H1 (cell line): ENCODE data around the gene CCL25. TPM values are rescaled to one million over a fixed set of nuclear protein-coding genes. Genes with fewer than 3 reads are reported as not detected.

Source experiments
- BRCA1 ChIP-seq: IDR thresholded peaks from 2 replicates; pipeline ENCODE4 v1.6.1; 2012; ENCODE audit warnings: low read depth, low read length, improper control_type of control experiment
- CTCF ChIP-seq, 3 experiments: IDR thresholded peaks; 1 replicate in 2 of 3; 2 replicates in 1 of 3; pipeline versions ENCODE4 v1.5.1 to v1.6.1; 2011; ENCODE audit warnings: low read length in 3 of 3, mild to moderate bottlenecking in 3 of 3, inconsistent platforms in 2 of 3, low read depth in 1 of 3, moderate library complexity in 1 of 3; ENCODE audit not compliant: insufficient read depth in 1 of 3; ENCODE audit errors: control extremely low read depth in 1 of 3
- HDAC6 ChIP-seq: IDR thresholded peaks from one replicate; pipeline ENCODE4 v1.7.1; 2012; ENCODE audit warnings: low read depth, mild to moderate bottlenecking, inconsistent platforms, low read length, moderate library complexity
- NANOG ChIP-seq: IDR thresholded peaks from 2 replicates; pipeline ENCODE4 v1.6.1; 2011; ENCODE audit warnings: low read length, low read depth, mild to moderate bottlenecking, inconsistent platforms; ENCODE audit not compliant: insufficient read depth, poor library complexity, severe bottlenecking
- POU5F1 ChIP-seq: IDR thresholded peaks from 2 replicates; pipeline ENCODE4 v1.6.1; 2011; ENCODE audit warnings: low read depth, mild to moderate bottlenecking, low read length, moderate library complexity
- RXRA ChIP-seq: IDR thresholded peaks from 2 replicates; pipeline ENCODE4 v1.6.1; 2011; ENCODE audit warnings: low read depth, mild to moderate bottlenecking, low read length, moderate library complexity; ENCODE audit not compliant: insufficient read depth
- TAF1 ChIP-seq: IDR thresholded peaks from 2 replicates; pipeline ENCODE4 v1.6.1; 2011; ENCODE audit warnings: mild to moderate bottlenecking, low read depth, low read length
- TEAD4 ChIP-seq: IDR thresholded peaks from 2 replicates; pipeline ENCODE4 v1.6.1; 2012; ENCODE audit warnings: low read depth, low read length, inconsistent platforms, mixed read lengths
- polyA plus RNA-seq, 7 experiments: library from polyadenylated mRNA; depleted of rRNA in 3 of 7; stranded (reverse) in 5 of 7; unstranded in 2 of 7; fragments of >200 nt in 5 of 7; fragments of 200-250 nt in 2 of 7; gene quantifications; 1 replicate in 5 of 7; 2 replicates in 1 of 7; 4 replicates in 1 of 7; pipeline versions ENCODE4 v1.2.1 to v1.2.3, GENCODE V29; 2011 to 2013; ENCODE audit warnings: missing spikeins in 2 of 7, mixed read lengths in 2 of 7
- total RNA-seq: library from RNA; stranded (reverse); fragmentation: NEBNext Ultra II Directional; extraction: Animal tissue kit (Norgen Biotek cat#: 25700); gene quantifications from 2 replicates; pipeline ENCODE4 v1.2.1, GENCODE V29; 2021
- TF ChIP-seq, protein P1 (sequence below): fragments of 300-600 bp; sonication (generic); IDR thresholded peaks from 2 replicates; pipeline ENCODE4 v1.7.1; 2012; ENCODE audit warnings: low read length, moderate library complexity, mild to moderate bottlenecking, inconsistent platforms; ENCODE audit not compliant: insufficient replicate concordance

Gene CCL25
- total and polyA plus RNA-seq, 2 of the 8 experiments (the other 6 are each of a cell fraction or from before 2014, with no cell fraction given), result 0.59 TPM; not detected in 1

- TF ChIP-seq, protein P1, sequence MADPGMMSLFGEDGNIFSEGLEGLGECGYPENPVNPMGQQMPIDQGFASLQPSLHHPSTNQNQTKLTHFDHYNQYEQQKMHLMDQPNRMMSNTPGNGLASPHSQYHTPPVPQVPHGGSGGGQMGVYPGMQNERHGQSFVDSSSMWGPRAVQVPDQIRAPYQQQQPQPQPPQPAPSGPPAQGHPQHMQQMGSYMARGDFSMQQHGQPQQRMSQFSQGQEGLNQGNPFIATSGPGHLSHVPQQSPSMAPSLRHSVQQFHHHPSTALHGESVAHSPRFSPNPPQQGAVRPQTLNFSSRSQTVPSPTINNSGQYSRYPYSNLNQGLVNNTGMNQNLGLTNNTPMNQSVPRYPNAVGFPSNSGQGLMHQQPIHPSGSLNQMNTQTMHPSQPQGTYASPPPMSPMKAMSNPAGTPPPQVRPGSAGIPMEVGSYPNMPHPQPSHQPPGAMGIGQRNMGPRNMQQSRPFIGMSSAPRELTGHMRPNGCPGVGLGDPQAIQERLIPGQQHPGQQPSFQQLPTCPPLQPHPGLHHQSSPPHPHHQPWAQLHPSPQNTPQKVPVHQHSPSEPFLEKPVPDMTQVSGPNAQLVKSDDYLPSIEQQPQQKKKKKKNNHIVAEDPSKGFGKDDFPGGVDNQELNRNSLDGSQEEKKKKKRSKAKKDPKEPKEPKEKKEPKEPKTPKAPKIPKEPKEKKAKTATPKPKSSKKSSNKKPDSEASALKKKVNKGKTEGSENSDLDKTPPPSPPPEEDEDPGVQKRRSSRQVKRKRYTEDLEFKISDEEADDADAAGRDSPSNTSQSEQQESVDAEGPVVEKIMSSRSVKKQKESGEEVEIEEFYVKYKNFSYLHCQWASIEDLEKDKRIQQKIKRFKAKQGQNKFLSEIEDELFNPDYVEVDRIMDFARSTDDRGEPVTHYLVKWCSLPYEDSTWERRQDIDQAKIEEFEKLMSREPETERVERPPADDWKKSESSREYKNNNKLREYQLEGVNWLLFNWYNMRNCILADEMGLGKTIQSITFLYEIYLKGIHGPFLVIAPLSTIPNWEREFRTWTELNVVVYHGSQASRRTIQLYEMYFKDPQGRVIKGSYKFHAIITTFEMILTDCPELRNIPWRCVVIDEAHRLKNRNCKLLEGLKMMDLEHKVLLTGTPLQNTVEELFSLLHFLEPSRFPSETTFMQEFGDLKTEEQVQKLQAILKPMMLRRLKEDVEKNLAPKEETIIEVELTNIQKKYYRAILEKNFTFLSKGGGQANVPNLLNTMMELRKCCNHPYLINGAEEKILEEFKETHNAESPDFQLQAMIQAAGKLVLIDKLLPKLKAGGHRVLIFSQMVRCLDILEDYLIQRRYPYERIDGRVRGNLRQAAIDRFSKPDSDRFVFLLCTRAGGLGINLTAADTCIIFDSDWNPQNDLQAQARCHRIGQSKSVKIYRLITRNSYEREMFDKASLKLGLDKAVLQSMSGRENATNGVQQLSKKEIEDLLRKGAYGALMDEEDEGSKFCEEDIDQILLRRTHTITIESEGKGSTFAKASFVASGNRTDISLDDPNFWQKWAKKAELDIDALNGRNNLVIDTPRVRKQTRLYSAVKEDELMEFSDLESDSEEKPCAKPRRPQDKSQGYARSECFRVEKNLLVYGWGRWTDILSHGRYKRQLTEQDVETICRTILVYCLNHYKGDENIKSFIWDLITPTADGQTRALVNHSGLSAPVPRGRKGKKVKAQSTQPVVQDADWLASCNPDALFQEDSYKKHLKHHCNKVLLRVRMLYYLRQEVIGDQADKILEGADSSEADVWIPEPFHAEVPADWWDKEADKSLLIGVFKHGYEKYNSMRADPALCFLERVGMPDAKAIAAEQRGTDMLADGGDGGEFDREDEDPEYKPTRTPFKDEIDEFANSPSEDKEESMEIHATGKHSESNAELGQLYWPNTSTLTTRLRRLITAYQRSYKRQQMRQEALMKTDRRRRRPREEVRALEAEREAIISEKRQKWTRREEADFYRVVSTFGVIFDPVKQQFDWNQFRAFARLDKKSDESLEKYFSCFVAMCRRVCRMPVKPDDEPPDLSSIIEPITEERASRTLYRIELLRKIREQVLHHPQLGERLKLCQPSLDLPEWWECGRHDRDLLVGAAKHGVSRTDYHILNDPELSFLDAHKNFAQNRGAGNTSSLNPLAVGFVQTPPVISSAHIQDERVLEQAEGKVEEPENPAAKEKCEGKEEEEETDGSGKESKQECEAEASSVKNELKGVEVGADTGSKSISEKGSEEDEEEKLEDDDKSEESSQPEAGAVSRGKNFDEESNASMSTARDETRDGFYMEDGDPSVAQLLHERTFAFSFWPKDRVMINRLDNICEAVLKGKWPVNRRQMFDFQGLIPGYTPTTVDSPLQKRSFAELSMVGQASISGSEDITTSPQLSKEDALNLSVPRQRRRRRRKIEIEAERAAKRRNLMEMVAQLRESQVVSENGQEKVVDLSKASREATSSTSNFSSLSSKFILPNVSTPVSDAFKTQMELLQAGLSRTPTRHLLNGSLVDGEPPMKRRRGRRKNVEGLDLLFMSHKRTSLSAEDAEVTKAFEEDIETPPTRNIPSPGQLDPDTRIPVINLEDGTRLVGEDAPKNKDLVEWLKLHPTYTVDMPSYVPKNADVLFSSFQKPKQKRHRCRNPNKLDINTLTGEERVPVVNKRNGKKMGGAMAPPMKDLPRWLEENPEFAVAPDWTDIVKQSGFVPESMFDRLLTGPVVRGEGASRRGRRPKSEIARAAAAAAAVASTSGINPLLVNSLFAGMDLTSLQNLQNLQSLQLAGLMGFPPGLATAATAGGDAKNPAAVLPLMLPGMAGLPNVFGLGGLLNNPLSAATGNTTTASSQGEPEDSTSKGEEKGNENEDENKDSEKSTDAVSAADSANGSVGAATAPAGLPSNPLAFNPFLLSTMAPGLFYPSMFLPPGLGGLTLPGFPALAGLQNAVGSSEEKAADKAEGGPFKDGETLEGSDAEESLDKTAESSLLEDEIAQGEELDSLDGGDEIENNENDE, result no peak
- TF ChIP-seq TAF1, result no peak
- TF ChIP-seq CTCF (IDR thresholded peaks at IDR 0.05; ENCODE audit: control extremely low read depth in 1 of 3, insufficient read depth in 1 of 3, low read depth in 1 of 3, low read length in 3 of 3), result no peak
- no peak for TF ChIP-seq POU5F1
- TF ChIP-seq NANOG, result no peak
- no peak for TF ChIP-seq RXRA
- TF ChIP-seq HDAC6, result no peak
- no peak for TF ChIP-seq BRCA1
- no peak for TF ChIP-seq TEAD4
These were observed 13.3 kb downstream of the CCL25 start (continued) for GRCh38 chr19:8065875-8066261.
